RKO (cell line): Measurements from ENCODE around the gene KICS2.

Experiments
- DNase-seq: peaks from one replicate; pipeline ENCODE4 v3.0.0-alpha.2; 2016; ENCODE audit warnings: low spot score

The KICS2 gene

DNA sequence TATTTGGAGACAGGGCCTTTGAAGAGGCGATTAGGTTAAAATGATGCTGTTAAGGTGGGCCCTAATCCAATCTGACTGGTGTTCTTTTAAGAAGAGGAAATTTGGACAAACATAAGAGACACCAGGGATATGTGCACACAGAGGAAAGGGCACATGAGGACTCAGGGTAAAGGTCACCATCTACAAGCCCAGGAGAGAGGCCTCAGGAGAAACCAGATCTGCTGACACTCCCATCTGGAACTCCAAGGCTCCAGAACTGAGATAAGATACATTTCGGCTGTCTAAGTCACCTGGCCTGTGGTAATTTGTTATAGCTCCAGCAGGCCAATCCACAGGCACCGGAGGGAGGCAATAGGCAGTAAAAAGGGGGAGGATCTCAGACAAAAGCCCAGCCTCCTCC lies 48.6 kb downstream of the KICS2 start:
- DNase-seq, result no peak
